HG02623 (cell line): ENCODE measurements around the gene MMP28.
"Not testable (repeated sequence)": the region's sequence is repeated elsewhere in the genome, so short reads cannot be mapped to it uniquely, and the experiment has no call there.

Experiments used
- ATAC-seq: cut with Tn5 transposase; IDR thresholded peaks from one replicate; pipeline ENCODE4 v1.9.1; 2021; ENCODE audit warnings: moderate library complexity; ENCODE audit not compliant: unreplicated experiment

Gene MMP28

GRCh38 chr17:35768797-35769196 is 26.6 kb downstream of the MMP28 start:
- ATAC-seq: no peak

- ATAC-seq: no peak
These were observed 28.4 kb downstream of the MMP28 start for GRCh38 chr17:35766903-35767510.

- ATAC-seq: no peak
These were observed 29.0 kb downstream of the MMP28 start for GRCh38 chr17:35766489-35766877.

DNA sequence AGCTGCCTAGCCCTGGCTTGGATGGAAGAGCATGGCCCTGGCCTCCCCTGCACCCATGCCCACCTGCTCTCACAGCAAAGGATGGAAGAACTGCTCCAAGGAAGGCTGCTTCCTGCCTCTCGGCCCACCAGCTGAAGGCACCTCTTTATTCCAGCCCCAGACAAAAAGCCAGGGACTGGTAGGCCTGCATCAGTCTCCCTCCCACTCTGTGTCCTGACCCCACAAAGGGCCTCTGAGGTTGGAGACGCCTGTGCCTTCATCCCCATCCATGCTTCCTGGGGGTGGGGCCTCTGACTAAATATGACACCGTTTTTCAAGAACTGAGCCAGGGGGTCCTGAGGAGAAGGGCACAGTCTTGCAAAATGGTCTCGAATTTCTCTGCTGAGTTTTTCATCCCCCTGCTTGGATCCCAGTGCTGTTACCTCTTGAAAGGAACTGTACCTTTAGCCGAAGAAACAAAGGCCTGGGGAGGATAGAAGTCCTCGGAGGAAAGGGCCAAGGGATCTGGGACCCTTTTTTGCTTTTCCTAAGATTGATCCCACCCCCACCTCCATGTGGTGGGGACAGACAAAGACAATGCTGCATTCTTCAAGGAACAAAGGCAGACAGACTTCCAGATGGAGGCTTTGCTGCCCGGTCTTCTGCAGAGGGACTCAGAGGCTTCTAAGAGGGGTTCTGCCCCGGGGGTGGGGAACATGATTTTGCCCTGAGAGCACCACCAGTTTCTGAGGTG is 29.5 kb downstream of the MMP28 start:
- ATAC-seq: no peak

DNA sequence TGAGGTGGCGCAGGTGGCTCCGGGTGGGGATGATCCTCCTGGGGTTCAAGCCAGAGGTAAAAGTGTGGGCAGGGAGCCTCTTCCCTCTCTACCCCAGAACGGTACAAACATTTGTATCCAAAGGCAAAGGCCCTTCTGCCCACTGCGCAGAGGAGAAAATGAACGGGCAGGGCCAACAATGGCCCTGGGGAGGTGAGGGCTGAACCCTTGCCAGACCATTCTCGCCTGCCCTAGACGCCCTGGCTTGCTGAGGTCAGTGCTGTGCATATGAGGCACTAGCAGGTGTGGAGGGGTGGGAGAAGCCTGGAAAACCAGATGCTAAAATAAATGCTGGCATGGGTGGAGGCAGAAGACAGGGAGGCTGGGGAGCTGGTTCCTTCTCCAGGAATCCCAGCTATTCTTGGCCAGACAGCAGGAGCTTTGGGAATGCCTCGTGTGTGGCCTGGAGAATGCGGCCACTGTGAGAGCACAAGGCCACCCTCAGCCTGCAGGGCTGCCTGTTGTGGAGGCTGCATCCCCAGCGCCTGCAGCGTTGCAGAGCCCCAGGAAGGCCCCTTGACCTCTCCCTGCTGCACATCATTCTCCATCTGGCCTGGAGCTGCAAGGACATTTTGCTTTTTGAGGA is 30.2 kb downstream of the MMP28 start:
- no peak for ATAC-seq

DNA sequence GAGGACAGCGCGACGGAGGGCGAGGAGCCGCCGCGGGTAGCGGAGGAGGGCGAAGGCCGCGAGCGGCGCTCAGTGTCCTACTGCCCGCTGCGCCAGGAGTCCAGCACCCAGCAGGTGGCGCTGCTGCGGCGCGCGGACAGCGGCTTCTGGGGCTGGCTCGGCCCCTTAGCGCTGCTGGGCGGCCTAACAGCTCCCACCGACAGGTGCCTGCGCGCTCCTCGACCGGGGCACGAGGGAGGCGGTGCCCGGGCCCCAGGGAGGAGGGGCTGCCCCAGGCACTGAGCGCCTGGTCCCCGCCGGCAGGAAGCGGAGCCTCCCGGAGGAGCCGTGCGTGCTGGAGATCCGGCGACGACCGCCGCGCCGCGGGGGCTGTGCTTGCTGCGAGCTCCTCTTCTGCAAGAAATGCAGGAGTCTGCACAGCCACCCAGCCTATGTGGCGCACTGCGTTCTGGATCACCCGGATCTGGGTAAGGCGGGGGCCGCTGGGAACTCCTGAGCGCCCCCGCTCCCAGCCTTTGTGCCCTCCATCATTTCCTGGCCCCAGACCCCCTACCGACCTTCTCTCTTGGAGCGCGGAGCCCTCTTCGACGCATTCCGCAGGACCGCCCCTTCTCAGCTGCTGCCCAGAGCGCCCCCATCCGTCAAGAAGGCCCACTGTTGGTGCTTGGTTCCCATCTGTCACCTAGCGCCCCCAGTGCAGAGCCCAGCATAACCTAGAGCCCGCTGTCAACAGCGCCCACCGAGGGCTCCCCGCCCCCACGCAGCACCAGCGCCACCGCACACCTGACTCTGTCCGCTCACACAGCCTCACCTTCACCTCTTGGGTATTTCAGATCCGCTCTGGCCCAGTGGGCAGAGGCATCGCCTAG is 31.1 kb downstream of the MMP28 start:
- peak; percentile 90 for ATAC-seq

DNA sequence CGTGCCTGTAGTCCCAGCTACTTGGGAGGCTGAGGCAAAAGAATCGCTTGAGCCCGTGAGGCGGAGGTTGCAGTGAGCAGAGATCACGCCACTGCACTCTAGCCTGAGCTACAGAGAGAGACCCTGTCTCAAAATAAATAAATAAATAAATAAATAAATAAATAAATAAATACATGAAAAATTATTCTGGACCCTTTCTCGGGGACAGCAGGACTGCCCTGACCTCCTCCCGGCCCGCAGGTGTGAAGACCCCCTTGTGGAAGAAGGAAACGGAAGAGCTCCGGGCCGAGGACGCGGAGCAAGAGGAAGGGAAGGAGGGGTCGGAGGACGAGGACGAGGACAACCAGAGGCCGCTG is 31.7 kb downstream of the MMP28 start:
- ATAC-seq: no peak

GRCh38 chr17:35761601-35762000 is 33.8 kb downstream of the MMP28 start:
- no peak for ATAC-seq

DNA sequence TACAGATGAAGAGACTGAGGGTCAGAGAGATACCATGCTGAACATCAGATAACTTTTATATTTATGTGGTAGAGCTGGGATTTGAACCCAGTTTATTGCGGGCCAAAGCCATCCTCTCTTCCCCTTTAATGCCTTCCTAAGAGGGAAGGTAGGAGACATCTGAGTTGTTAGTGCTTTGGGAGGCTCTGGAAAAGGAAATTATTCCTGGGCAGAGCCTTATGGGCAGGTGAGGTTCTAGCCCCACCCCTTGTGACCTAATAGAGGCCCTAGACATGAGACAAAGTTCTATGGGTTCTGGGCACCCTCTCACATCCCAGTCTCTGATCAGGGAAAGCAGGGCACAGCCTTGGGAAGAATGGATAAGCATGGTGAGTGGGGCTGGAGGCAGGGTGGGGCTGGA is 34.9 kb downstream of the MMP28 start, which contains the start of gene C17orf50:
Gene C17orf50 (plus strand): TSS at position 301 of the 400 bp plus-strand sequence. CDS start 55 bp downstream, at position 356.
- ATAC-seq: no peak

- no peak for ATAC-seq
These were observed 38.2 kb downstream of the MMP28 start for GRCh38 chr17:35757243-35757642.

DNA sequence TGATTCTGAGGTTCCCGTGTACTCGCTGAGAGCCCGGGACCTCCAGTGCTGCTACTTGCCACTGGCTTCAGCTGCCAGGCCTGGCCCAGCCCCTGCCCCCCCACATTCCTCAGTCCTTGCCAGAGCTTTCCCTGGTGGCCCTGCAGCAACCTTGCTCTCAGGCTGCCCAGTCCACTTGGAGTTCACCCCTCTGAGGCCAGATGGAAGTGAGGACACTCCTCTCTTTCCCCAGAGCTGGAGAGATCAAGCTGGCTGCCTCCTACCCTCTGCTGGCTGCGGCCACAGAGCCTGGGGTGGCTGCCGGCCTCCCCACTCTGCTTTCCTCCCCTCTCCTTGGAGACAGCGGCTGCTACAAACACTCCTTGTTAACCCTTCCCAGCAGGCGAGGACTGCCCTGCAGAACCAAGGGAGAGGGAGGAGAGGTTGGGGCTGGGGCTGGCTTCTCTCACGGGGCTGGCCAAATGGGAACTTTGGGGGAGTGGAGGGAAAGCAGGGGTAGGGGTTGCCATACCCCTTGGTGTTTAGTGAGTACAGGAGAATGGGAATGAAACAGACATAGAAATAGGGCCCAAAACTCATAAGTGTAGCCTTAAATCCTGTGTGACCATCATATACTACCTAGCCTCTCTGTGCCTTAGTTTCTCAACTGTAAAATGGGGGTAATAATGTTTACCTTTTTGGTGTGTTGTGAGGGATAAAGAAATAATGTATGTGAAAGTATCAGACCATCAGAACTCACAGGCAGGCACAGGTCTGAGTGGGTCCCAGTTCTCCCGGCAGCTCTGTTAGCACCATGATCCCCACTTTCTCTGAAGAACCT is 42.3 kb downstream of the MMP28 start, which contains the start of gene GAS2L2:
Gene GAS2L2 (minus strand): TSS at position 295 of the 820 bp plus-strand sequence. CDS start 389 bp downstream, outside the sequence.
- no peak for ATAC-seq

- ATAC-seq: no peak
These were observed 43.0 kb downstream of the MMP28 start for GRCh38 chr17:35752471-35752870.

GRCh38 chr17:35751541-35751940 is 43.9 kb downstream of the MMP28 start:
- ATAC-seq: not testable (repeated sequence)

- ATAC-seq: no peak
These were observed 44.7 kb downstream of the MMP28 start for GRCh38 chr17:35750526-35751395.

GRCh38 chr17:35749560-35750412 is 45.7 kb downstream of the MMP28 start:
- ATAC-seq: no peak

DNA sequence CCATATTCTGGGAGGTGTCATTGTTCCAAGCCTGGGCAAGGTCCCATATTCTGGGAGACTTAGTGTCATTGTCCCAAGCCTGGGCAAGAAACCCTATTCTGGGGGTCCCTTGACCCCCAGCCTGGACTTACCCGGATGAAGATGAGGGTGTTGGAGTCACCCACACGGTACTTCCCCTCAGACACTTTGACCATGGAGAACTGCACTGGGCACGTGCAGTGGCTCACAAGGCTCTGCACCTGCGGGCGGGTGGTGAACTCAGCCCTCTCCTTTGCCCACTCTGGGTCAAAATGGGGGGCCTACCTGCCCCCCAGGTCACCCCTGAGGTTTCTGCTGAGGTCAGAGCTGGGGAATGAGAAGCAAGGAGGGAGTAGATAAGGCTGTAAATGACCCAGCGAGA is 46.5 kb downstream of the MMP28 start:
- no peak for ATAC-seq

GRCh38 chr17:35748341-35748841 is 47.0 kb downstream of the MMP28 start:
- no peak for ATAC-seq

GRCh38 chr17:35747540-35748017 is 47.9 kb downstream of the MMP28 start:
- ATAC-seq: no peak
